OCI-LY3 (cell line): ENCODE data around the gene HECW1.

Experiments
- EZH2phosphoT487 ChIP-seq: fragments of 200-600 bp; shearing (Covaris generic); IDR thresholded peaks from 2 replicates; pipeline ENCODE4 v1.6.1; 2018; ENCODE audit warnings: antibody characterized with exemption, mixed run types, low read depth
- TF ChIP-seq, protein P1 (sequence below): fragments of 200-600, 300-600 bp; sonication (generic); IDR thresholded peaks from 2 replicates; pipeline ENCODE4 v1.5.1; 2014; ENCODE audit warnings: antibody characterized with exemption, low read length, low read depth

DNA sequence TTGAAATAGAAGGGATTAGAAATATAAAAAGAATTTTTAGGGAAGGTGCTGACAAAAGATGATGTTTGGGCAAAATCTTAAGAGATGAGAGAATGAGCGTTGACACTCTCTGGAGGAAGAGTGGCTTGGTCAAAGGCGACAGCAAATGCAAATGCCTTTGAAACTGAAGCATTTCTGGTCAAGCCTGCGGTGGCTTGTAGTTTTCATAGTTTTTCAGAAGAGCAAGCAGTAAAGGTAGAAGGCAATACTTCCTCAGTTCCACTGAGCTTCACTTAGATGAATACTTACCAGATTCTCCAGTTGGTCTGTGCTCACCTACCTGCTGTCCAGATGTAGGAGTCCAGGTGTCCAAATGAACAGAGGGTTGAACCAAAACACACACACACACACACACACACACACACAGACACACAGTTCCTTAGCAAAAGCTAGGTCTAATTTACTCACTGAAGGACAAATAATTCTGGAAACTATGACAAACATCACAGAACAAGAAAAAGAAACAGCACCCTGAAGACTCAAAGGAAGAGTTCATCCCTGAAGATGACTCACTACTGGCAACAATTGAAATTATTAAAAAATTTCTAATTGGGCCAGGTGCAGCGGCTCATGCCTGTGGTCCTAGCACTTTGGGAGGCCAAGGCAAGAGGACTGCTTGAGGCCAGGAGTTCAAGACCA is 458.4 kb downstream of the HECW1 start:
- TF ChIP-seq, protein P1, sequence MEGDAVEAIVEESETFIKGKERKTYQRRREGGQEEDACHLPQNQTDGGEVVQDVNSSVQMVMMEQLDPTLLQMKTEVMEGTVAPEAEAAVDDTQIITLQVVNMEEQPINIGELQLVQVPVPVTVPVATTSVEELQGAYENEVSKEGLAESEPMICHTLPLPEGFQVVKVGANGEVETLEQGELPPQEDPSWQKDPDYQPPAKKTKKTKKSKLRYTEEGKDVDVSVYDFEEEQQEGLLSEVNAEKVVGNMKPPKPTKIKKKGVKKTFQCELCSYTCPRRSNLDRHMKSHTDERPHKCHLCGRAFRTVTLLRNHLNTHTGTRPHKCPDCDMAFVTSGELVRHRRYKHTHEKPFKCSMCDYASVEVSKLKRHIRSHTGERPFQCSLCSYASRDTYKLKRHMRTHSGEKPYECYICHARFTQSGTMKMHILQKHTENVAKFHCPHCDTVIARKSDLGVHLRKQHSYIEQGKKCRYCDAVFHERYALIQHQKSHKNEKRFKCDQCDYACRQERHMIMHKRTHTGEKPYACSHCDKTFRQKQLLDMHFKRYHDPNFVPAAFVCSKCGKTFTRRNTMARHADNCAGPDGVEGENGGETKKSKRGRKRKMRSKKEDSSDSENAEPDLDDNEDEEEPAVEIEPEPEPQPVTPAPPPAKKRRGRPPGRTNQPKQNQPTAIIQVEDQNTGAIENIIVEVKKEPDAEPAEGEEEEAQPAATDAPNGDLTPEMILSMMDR: no peak
- no peak for TF ChIP-seq EZH2phosphoT487
